IPS DF 6.9 (cell line): Measurements from ENCODE around the gene BAG5.

Experiments
- DNase-seq: peaks from one replicate; pipeline ENCODE4 v3.0.0-alpha.2; 2013; ENCODE audit warnings: low read depth, low spot score
- H3K27ac ChIP-seq: one replicate; pipeline ENCODE4 v1.5.1; 2013; ENCODE audit warnings: low read length, control low read depth
- H3K27me3 ChIP-seq: 2 replicates; pipeline ENCODE4 v1.6.1; 2013; ENCODE audit warnings: mild to moderate bottlenecking, low read length; ENCODE audit not compliant: control insufficient read depth, insufficient read depth
- H3K36me3 ChIP-seq: 2 replicates; pipeline ENCODE4 v1.6.1; 2013; ENCODE audit warnings: low read length; ENCODE audit not compliant: control insufficient read depth, insufficient read depth
- H3K4me1 ChIP-seq: 2 replicates; pipeline ENCODE4 v1.6.1; 2013; ENCODE audit warnings: low read length; ENCODE audit not compliant: control insufficient read depth, insufficient read depth
- H3K4me3 ChIP-seq: 2 replicates; pipeline ENCODE4 v1.5.1; 2013; ENCODE audit warnings: mild to moderate bottlenecking, low read length
- H3K9me3 ChIP-seq: 2 replicates; pipeline ENCODE4 v1.6.1; 2013; ENCODE audit warnings: low read length, inconsistent platforms; ENCODE audit not compliant: control insufficient read depth, insufficient read depth
- WGBS: extraction: QIAGEN DNeasy Blood & Tissue Kit; methylation state at CpG from one replicate; pipeline ENCODE4 v1.1.7; 2013; ENCODE audit warnings: mixed read lengths, missing lambda C conversion rate; ENCODE audit not compliant: insufficient read length, insufficient coverage; 5-methylcytosine and 5-hydroxymethylcytosine counted together

BAG5 gene

DNA sequence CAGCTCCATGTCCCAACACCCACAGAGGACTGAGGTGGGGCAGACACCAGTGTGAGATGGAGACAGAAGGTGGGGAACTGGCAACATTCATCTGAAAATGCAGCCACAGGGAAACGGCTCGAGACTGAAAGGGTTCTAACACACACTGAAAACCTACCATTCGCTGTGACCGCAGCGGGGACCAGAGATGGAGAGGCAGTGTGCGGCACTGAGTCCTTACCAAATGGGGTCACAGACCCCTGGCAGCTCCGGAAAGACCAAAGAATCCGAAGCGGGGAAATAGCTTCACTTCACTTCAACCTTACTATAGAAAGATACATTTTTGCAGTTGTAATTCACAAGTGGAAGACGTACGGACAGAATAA lies 9.6 kb downstream of the BAG5 start:
- H3K36me3 ChIP-seq, result no peaks in the 10 kb centered on the region
- no peak overlapping the region for H3K27ac ChIP-seq
- H3K4me1 ChIP-seq, result no peaks in the 10 kb centered on the region; the same call in 1 of the 2 replicates
- no peaks in the 10 kb centered on the region for H3K27me3 ChIP-seq
- DNase-seq, result no peak
- no CpG with 5 or more reads among the region's 11 CpGs for WGBS
- H3K9me3 ChIP-seq, result no peaks in the 10 kb centered on the region
- H3K4me3 ChIP-seq, result no peak overlapping the region

DNA sequence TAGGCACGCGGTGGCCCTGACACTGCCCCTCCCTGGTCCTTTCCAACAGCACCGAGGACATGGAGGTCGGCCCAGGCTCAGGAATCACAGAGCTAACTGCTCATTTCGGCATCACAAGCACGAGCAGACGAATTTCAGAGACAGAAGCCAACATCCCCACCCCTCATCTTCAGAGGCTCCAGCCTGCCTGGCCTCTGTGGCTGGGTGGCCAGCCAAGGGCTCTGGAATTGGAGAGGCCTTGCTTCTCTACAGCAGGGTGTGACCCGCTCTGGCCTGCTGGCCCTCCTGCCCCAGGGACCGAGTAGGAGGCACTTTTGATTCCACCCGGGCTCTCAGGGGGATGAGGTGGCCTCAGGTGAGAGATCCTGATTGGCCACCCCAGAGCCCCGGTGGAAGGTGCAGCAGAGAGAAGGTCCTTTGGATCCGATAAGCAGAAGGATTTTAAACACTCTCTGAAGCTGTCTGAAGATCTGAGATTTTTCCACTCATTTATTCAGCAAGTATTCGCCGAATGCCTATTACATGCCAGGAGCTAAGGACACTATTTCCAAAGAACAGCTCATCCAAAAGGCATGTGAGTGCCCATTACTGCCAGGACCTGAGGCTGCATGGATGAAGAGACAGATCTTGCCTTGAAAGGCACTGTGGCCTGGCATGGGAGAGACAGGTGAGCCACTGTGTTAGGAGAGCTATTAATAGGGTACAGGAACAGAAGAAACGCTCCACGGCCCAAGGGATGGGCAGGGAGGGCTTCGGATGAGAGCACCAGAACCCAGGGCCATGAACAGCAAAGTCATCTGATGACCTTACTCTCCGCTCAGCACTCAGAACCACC lies 10.2 kb downstream of the BAG5 start:
- no peaks in the 10 kb centered on the region; the same call in 1 of the 2 replicates for H3K4me1 ChIP-seq
- H3K4me3 ChIP-seq, result no peak overlapping the region
- H3K36me3 ChIP-seq, result no peaks in the 10 kb centered on the region
- WGBS, result no CpG with 5 or more reads among the region's 18 CpGs
- H3K9me3 ChIP-seq, result no peaks in the 10 kb centered on the region
- H3K27me3 ChIP-seq, result no peaks in the 10 kb centered on the region
- no peak overlapping the region for H3K27ac ChIP-seq
- no peak for DNase-seq

GRCh38 chr14:103551338-103551762 lies 11.1 kb downstream of the BAG5 start:
- Histone ChIP-seq H3K4me3 (no peak overlapping the region), H3K27me3 (no peaks in the 10 kb centered on the region), H3K36me3 (no peaks in the 10 kb centered on the region), H3K4me1 (peaks cover 3% of the 10 kb centered on the region), H3K9me3 (no peaks in the 10 kb centered on the region), H3K27ac (no peak overlapping the region)
- DNase-seq, result no peak
- WGBS, result no CpG with 5 or more reads among the region's 17 CpGs

- no CpG with 5 or more reads among the region's 22 CpGs for WGBS
- no peaks in the 10 kb centered on the region for H3K27me3 ChIP-seq
- H3K9me3 ChIP-seq, result no peaks in the 10 kb centered on the region
- no peak for DNase-seq
- H3K36me3 ChIP-seq, result no peaks in the 10 kb centered on the region
- H3K4me1 ChIP-seq, result peaks cover 3% of the 10 kb centered on the region
- no peak overlapping the region for H3K4me3 ChIP-seq
- H3K27ac ChIP-seq, result no peak overlapping the region
Measured at GRCh38 chr14:103550451-103551337, 11.8 kb downstream of the BAG5 start.

- H3K4me1 ChIP-seq, result peaks cover 4% of the 10 kb centered on the region
- WGBS, result no CpG with 5 or more reads among the region's 30 CpGs
Measured at GRCh38 chr14:103549361-103550311, 12.8 kb downstream of the BAG5 start.

DNA sequence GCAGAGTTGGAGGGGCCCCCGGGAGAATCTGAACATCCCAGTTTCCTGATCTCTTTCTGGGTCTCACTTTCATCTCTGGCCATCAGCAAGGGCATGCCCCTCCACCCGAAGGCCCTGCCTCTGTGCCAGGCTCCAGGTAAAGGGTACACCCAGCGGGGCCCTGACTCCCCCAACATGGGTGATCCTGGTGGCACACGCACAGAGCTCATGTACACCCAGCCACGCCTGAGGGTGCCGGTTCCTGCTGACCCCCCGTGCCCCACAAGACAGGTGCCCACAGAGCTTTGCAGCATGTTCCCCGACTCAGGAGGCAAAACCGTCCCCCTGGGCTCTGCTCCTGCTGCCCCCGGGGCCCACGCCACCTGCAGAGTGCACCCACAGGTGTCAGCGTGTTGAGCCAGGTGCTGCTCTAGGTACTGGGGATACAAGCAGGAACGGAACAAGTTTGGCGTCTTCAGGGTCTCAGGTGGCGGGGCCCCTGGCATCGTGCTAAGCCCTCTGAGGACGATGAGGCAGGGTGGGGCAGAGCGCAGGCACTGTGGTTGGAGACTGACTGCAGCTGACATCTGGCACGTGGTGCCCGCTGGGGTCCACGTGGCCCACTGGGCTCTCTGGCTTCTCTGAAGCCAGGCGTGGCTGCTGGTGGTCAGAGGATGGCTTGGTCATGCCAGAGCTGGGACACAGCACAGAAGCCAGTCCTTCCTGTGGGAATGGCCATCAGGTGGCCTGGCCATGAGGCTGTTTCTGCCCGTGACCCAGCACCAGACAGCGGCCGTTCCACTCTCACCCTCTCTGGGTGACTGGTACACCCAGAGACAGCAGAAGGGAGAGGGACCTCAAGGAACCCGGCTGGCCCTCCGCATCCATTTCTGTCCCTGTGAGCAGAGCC lies 13.8 kb downstream of the BAG5 start:
- Histone ChIP-seq H3K36me3 (no peaks in the 10 kb centered on the region), H3K9me3 (no peaks in the 10 kb centered on the region), H3K4me1 (peaks cover 9% of the 10 kb centered on the region), H3K4me3 (no peak overlapping the region), H3K27me3 (no peaks in the 10 kb centered on the region), H3K27ac (no peak overlapping the region)
- WGBS, result no CpG with 5 or more reads among the region's 27 CpGs
- DNase-seq, result no peak

More at GRCh38 chr14:103549361-103550311, 12.8 kb downstream of the BAG5 start:
- DNase-seq, result no peak
- no peak overlapping the region for H3K27ac ChIP-seq
- no peaks in the 10 kb centered on the region for H3K9me3 ChIP-seq
- no peaks in the 10 kb centered on the region for H3K27me3 ChIP-seq
- no peak overlapping the region for H3K4me3 ChIP-seq
- H3K36me3 ChIP-seq, result no peaks in the 10 kb centered on the region

DNA sequence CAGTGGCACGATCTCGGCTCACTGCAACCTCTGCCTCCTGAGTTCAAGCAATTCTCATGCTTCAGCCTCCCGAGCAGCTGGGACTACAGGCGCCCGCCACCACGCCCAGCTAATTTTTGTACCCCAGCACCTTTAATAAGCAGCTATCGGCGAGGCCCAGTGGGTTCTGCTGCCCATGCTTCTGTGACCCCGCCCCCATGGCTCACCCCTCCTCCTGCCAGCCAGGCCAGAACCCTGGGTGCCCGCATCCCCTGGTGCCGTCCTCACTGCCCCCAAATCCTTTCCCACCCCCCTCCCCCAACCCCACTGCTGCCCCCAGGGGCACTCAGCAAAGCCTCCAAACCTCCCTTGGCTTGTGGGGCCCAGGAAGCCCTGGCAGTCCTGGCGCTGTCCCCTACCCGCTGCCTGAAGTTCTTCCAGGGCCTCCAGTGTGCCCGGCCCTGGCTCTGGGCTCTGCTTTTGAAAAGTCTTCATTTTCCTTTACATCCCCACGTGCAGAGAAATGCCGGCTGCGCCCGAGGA lies 14.5 kb downstream of the BAG5 start:
- Histone ChIP-seq H3K4me1 (peaks cover 13% of the 10 kb centered on the region), H3K36me3 (no peaks in the 10 kb centered on the region), H3K9me3 (no peaks in the 10 kb centered on the region), H3K4me3 (no peak overlapping the region), H3K27me3 (no peaks in the 10 kb centered on the region), H3K27ac (no peak overlapping the region)
- DNase-seq, result no peak
- no CpG with 5 or more reads among the region's 18 CpGs for WGBS

GRCh38 chr14:103547455-103547940 lies 15.0 kb downstream of the BAG5 start:
- Histone ChIP-seq H3K4me3 (no peak overlapping the region), H3K27ac (no peak overlapping the region), H3K27me3 (no peaks in the 10 kb centered on the region), H3K36me3 (no peaks in the 10 kb centered on the region), H3K9me3 (no peaks in the 10 kb centered on the region), H3K4me1 (peaks cover 15% of the 10 kb centered on the region)
- no peak for DNase-seq
- WGBS, result no CpG with 5 or more reads among the region's 11 CpGs
